ENCODE data around the gene NUDT10.
A peak's percentile ranks its signal among the peaks of the same experiment; 100 is the strongest.
"Not testable (repeated sequence)": the region's sequence is repeated elsewhere in the genome, so short reads cannot be mapped to it uniquely, and the experiment has no call there.

The NUDT10 gene

DNA sequence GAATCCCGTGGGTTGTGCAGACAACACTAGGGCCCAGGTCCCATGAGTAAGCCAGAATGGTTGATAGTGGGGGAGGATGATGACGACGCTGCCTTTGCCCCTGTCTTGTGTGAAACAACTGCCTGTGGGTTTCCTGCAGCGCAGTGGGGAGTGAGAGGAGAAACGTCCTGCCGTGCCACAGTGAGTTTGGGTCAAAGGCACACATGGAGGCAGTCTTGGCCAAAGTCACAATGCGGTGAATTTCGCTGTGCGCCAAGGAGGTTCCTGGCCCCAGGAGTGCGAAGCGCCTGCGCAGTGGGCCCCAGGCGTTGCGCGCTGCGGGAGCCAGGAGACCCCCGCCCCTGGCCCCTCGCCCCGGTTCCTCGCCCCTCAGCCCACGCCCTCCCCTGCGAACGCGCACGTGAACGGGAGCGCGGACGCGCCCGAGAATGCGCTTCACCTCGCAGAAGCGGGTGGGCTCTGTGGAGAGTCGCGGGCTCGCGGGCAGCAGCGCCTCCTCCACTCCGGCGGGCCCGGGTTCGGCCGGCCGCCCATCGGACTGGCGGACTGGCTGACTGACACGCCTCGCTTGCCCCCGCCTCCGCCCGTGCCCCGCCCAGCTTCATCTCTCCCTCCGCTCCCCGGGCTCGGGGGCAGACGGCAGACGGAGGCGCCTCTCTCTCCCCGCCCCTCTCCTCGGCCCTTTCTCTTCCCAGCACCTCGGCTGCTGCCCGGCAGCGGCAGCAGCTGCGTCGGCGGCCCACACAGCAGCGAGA, at the start of gene NUDT10:
Gene NUDT10, plus strand, starts transcription at position 635 of the 755 bp plus-strand sequence. CDS start 144 bp downstream, outside the sequence.
- DNase-seq: no peak

DNA sequence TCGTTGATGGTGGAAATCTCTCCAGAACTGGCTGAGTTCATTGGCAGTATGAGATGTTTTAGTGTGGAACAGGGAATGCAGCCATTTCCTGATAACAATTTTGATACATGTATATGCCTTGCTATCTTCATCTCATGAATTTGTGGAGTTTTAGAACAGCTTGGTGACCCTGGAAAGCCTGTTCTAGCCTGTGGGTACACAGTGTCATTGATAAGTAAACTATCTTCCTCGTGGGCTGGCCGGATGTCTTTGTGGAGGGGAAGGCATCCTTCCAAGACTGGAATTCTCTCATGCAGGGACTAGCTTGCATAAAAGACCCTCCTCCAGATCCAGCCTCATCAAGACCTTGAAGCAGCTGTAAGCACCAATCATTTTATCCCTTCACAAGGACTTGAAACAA, 40.2 kb upstream of the NUDT10 start:
- DNase-seq: no peak

DNA sequence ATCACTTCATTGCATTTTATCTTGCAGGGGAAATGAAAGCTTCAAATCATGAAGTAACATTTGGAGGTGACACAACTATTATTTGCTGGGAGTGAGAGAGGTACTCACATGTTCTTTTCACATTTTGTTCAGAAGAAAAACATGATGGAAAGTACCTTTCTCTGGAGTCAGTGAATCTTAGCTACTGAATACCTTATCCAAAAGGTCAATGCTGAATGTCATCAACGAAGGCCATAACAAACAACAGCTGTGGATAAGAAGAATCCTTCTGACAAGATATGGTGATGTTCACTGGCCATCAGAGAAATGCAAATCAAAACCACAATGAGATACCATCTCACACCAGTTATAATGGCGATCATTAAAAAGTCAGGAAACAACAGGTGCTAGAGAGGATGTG, 36.5 kb upstream of the NUDT10 start:
- DNase-seq: no peak

DNA sequence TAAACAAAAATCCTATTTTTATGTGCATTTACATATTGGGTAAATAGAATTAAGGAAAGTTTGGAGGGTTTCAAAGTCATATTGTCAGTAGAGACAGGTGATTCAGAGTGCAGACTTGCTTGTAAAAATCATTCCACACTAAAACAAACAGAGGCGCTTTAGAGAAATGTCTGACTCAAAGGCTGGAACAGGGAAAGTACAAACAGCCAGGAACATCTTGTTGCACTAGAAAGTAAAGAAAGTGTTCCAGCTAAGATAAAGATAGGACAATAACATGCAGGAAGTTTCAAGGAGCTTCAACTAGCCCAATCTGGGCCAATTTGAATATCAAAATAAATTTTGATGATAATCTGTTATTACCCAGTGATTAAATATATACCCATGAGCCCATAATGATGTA, 16.4 kb upstream of the NUDT10 start:
- no peak for DNase-seq

DNA sequence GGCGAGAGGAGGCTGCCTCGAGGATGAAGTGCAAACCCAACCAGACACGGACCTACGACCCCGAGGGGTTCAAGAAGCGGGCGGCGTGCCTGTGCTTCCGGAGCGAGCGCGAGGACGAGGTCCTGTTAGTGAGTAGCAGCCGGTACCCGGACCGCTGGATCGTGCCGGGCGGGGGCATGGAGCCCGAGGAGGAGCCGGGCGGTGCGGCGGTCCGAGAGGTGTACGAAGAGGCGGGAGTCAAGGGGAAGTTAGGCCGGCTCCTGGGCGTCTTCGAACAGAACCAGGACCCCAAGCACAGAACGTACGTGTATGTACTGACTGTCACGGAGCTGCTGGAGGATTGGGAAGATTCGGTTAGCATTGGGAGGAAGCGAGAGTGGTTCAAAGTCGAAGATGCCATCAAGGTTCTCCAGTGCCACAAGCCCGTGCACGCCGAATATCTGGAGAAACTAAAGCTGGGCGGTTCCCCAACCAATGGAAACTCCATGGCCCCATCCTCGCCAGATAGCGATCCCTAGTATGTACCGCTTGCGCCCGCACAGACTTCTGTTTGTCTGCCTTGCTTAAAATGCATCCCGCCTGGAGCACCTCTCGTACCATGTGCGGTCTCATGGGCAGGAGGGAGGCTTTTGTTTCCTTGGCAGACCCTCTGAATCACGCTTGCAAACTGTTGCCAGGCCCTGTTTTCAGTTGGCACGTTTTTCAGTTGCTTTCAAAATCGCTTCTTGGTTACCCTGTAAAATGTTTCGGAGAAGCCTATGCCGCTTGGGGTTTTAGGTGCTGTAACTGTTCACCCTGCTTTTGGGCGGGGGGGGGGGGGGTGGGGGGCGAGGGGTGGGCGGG, 542 bp downstream of the NUDT10 start:
- not testable (repeated sequence) for DNase-seq

DNA sequence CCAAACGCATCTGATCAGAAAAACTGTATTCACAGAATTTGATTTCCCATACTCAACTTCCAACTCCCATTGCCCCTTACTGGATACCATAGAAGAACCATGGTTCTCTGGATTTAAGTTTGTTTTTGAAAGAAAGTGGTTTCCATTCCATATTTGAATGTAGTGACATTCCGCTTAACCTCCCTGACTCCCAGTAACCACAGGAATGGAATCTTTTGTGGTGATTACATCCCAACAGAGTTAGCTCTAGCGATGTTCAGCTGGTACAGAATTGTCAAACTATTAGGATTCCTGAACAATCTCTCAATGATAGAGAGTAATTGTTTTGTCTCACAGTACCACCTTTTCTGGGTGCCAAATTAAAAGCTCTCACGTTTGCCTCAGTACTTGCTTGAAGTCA, 1.7 kb downstream of the NUDT10 start:
- no peak for DNase-seq

DNA sequence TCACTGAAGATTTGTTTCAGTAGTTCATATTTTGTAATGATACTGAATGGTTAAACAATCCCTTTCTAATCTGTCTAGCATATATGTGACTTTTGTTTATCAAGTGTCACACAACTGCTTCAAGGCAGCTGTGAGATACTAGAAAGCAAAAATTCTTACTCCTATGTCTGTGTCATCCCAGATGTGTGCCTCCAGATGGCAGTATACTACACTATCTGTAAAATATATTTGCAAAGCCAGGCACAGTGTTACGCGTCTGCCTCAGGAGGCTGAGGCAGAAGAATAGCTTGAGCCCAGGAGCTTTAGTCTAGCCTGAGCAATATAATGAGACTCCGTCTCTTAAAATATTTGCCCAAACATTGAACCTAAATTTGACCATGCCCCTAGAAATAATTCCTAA, 4.0 kb downstream of the NUDT10 start:
- peak; percentile 77 for DNase-seq

DNA sequence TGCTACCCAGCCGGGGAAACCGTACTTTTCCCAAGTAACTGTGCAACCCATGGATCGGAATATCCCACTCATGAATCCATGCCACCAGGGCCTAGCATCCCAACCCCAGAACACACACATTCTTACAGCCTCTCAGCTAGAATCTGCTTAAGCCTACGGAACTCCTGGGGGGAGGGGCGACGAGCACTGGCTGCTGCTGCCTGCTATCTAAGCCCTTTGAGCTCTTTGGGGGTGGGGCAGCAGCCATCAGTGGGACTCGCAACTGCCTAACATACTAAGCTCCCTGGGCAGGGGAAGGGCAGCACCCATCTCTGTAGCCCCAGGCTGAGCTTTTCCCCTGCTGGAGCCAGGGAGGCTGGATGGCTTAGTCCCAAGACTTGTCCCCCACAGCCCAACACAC, 28.6 kb downstream of the NUDT10 start:
- no peak for DNase-seq

DNA sequence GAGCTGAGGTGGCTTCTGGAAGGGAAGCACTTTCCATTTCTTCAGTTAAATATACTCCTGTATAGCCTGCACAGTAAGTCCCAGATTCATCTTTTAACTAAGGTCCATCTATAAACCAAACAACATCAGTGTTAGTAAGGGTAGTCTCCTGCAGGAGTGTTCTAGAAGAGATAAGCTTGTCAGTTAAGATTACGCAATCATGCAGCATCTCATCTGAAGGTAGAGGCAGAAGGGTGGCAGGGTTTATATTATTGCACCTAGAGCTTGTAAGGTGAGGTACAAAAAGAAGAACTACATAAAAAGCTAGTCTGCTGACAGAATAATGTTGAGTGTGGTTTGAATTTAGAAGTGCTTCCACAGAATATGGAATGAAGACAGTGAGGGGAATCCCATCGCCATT, 44.0 kb downstream of the NUDT10 start:
- DNase-seq: no peak
